Calu3 (cell line): ENCODE measurements around the gene MBP. TPM values are rescaled to one million over a fixed set of nuclear protein-coding genes. Genes with fewer than 3 reads are reported as not detected.

Experiments
- BruUV-seq: library from RNA; stranded (reverse); fragments of 400-500 nt; replicated peaks from 2 replicates; lab custom pipeline; 2021; lab: Mats Ljungman, UMichigan
- CTCF ChIA-PET: fragments of 300-600 bp; sonication (Branson Sonifier 250); formaldehyde crosslinking; loops from one replicate; lab custom pipeline; 2022; ENCODE audit warnings: antibody characterized with exemption; lab: Charles Lee
- DNase-seq: peaks from one replicate; pipeline ENCODE4 v3.0.0; 2022
- H3K27ac Mint-ChIP-seq: one replicate; pipeline ENCODE4 v1.8.0; 2022; ENCODE audit warnings: mixed read lengths; ENCODE audit not compliant: unreplicated experiment
- H3K27me3 Mint-ChIP-seq: one replicate; pipeline ENCODE4 v1.8.0; 2022; ENCODE audit warnings: mixed read lengths; ENCODE audit not compliant: unreplicated experiment
- H3K36me3 Mint-ChIP-seq: one replicate; pipeline ENCODE4 v1.8.0; 2022; ENCODE audit warnings: mild to moderate bottlenecking, moderate library complexity, mixed read lengths; ENCODE audit not compliant: insufficient read depth, unreplicated experiment
- H3K4me1 Mint-ChIP-seq: one replicate; pipeline ENCODE4 v1.8.0; 2022; ENCODE audit warnings: mild to moderate bottlenecking, low read depth, mixed read lengths; ENCODE audit not compliant: unreplicated experiment
- H3K4me3 Mint-ChIP-seq: one replicate; pipeline ENCODE4 v1.8.0; 2022; ENCODE audit warnings: mild to moderate bottlenecking, low read depth, moderate library complexity, mixed read lengths; ENCODE audit not compliant: unreplicated experiment
- H3K9me3 Mint-ChIP-seq: one replicate; pipeline ENCODE4 v1.8.0; 2022; ENCODE audit warnings: low read depth, mixed read lengths; ENCODE audit not compliant: unreplicated experiment
- intact Hi-C: fragments of 100-400 bp; cut with micrococcal nuclease; formaldehyde crosslinking; loops from one replicate; pipeline ENCODE4 v1.10.0; 2022; ENCODE audit not compliant: unreplicated experiment
- total RNA-seq: library from RNA; stranded (reverse); gene quantifications from 2 replicates; pipeline ENCODE4 v1.2.3, GENCODE V29; 2022
- TF ChIP-seq, protein P1 (sequence below): fragments of 200-600 bp; IDR thresholded peaks from one replicate; pipeline ENCODE4 v1.8.0; 2022; ENCODE audit warnings: antibody characterized with exemption; ENCODE audit not compliant: unreplicated experiment

Gene MBP
- total RNA-seq, 1 experiment from 2014 or later: 221 TPM

DNA sequence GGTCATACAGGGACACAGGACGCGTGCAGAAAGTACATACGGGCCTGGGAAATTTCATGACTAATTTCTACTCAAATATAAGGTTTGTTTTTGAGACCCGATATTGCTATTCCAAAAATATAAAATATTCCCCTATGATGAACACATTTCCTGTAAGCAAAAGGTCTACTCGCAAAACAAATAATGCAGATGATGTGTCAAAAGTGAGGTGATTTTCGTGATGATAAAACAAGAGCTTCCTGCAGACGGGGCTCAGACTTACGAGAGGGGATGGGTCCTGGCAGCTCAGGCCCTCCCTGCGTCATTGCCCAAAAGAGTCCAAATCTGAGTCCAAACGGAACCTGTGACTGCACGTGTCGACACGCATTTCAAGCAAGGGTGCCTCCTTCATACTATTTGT, 62.7 kb downstream of the MBP start:
- CTCF ChIA-PET: interaction anchor here (0.5 to 1.5 kb wide), 3 partner anchors 9 to 1157 kb away, joined by 3 to 8 read pairs (median 3); no protein-coding TSS in a partner anchor
- H3K4me3 Mint-ChIP-seq: no peak overlapping the region
- no TSS peak for BruUV-seq
- intact Hi-C loops: loop anchor here (5.0 kb wide), 1 partner anchor 137 kb away; no protein-coding TSS in a partner anchor
- TF ChIP-seq, protein P1, sequence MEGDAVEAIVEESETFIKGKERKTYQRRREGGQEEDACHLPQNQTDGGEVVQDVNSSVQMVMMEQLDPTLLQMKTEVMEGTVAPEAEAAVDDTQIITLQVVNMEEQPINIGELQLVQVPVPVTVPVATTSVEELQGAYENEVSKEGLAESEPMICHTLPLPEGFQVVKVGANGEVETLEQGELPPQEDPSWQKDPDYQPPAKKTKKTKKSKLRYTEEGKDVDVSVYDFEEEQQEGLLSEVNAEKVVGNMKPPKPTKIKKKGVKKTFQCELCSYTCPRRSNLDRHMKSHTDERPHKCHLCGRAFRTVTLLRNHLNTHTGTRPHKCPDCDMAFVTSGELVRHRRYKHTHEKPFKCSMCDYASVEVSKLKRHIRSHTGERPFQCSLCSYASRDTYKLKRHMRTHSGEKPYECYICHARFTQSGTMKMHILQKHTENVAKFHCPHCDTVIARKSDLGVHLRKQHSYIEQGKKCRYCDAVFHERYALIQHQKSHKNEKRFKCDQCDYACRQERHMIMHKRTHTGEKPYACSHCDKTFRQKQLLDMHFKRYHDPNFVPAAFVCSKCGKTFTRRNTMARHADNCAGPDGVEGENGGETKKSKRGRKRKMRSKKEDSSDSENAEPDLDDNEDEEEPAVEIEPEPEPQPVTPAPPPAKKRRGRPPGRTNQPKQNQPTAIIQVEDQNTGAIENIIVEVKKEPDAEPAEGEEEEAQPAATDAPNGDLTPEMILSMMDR: no peak
- H3K4me1 Mint-ChIP-seq: peaks cover 93% of the 10 kb centered on the region
- no peak for DNase-seq
- no peaks in the 10 kb centered on the region for H3K27me3 Mint-ChIP-seq
- H3K36me3 Mint-ChIP-seq: peaks cover 90% of the 10 kb centered on the region
- H3K9me3 Mint-ChIP-seq: no peaks in the 10 kb centered on the region
- peak overlapping the region; percentile 18 for H3K27ac Mint-ChIP-seq

DNA sequence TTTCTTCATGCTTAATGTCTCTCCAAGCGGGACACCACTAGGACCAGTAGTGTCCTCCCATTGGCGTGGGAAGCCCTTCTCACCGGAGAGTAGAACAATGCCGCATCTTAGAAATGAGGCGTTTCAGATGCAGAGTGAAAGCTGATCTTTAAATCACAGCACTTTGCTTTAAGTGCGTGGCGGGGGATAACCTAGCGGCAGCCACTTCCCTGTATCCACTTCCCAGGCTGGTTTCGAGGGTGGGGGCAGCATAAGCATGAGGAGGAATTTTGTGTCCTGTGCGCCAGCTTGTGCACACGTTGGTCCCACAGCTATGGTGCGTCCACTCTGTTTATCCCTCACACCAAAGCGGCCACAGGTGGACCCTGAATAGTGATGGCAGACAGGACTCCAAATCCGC, 63.1 kb downstream of the MBP start:
- peaks cover 95% of the 10 kb centered on the region for H3K4me1 Mint-ChIP-seq
- H3K4me3 Mint-ChIP-seq: no peak overlapping the region
- H3K27ac Mint-ChIP-seq: peak overlapping the region; percentile 96
- DNase-seq: no peak
- TF ChIP-seq, protein P1: no peak
- BruUV-seq: no TSS peak
- H3K9me3 Mint-ChIP-seq: peaks cover 3% of the 10 kb centered on the region
- CTCF ChIA-PET: interaction anchor here (0.5 to 4.5 kb wide), 3 partner anchors 14 to 1158 kb away, joined by 3 to 36 read pairs (median 8); partner anchors contain the start of gene MBP
- intact Hi-C loops: loop anchor here (5.0 kb wide), 1 partner anchor 138 kb away; no protein-coding TSS in a partner anchor
- H3K27me3 Mint-ChIP-seq: no peaks in the 10 kb centered on the region
- peaks cover 92% of the 10 kb centered on the region for H3K36me3 Mint-ChIP-seq

DNA sequence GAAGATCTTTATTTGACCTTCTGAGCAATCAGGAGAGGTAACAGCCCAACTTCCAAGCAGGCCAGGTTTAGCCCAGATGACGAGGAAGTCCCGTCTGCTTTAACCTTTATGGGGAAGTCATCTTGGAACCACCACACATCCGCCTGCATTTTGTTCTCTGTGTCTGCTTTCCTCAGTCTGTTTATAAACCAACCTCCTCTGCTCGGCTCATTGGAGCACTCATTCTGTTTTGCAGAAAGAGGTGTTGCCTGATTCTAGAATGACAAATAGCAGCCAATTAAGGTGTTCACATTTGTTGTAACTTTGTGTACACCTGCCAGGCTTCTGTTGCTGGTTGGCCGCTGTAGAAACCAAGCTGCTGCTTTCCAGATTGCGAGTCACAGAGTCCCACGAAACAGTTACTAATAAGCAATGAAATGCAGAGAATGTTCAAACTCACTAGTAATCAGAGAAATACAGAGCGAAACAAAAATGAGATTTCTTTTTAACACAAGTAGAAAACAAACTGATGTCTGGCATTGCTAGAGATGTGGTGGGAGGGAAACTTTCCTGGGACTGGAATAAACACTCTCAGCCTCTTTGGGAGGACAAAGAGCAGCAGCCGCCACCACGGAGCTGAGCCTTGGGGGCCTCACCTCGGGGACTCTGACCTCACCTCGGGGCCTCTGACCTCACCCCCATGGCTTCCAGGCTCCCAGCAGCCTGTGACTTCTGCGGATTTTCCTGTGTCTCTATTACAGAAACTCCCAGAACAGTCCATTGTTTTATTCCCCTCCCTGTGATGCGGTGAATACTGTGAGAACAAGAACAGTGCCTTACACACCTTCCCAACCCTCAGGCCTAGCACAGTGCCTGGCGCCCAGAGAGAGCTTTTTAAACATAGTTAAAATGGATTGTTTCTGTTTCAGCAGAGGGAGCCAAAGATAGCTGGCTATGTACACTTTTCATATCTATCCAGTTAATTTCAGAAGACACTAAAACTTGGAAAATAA, 64.0 kb downstream of the MBP start:
- CTCF ChIA-PET: interaction anchor here (0.6 to 4.5 kb wide), 16 partner anchors 8 to 180 kb away, joined by 3 to 36 read pairs (median 6); partner anchors contain the start of gene MBP
- peak overlapping the region; percentile 50 for H3K4me3 Mint-ChIP-seq
- H3K9me3 Mint-ChIP-seq: peaks cover 6% of the 10 kb centered on the region
- no peaks in the 10 kb centered on the region for H3K27me3 Mint-ChIP-seq
- intact Hi-C loops: loop anchor here (5.0 kb wide), 1 partner anchor 139 kb away; no protein-coding TSS in a partner anchor
- H3K36me3 Mint-ChIP-seq: peaks cover 92% of the 10 kb centered on the region
- no TSS peak for BruUV-seq
- DNase-seq: no peak
- peaks cover 92% of the 10 kb centered on the region for H3K4me1 Mint-ChIP-seq
- peak overlapping the region; percentile 96 for H3K27ac Mint-ChIP-seq
- TF ChIP-seq, protein P1: no peak

- intact Hi-C loops: loop anchor here (1.0 to 5.0 kb wide), 2 partner anchors 47 to 140 kb away; no protein-coding TSS in a partner anchor
- DNase-seq: peak; percentile 91
- peaks cover 98% of the 10 kb centered on the region for H3K36me3 Mint-ChIP-seq
- peaks cover 91% of the 10 kb centered on the region for H3K4me1 Mint-ChIP-seq
- peaks cover 6% of the 10 kb centered on the region for H3K9me3 Mint-ChIP-seq
- peak overlapping the region; percentile 50 for H3K4me3 Mint-ChIP-seq
- CTCF ChIA-PET: interaction anchor here (0.5 to 4.5 kb wide), 18 partner anchors 9 to 607 kb away, joined by 3 to 36 read pairs (median 5); partner anchors contain the start of gene MBP
- BruUV-seq: TSS peak; percentile 8
- H3K27ac Mint-ChIP-seq: peak overlapping the region; percentile 96
- TF ChIP-seq, protein P1: peak; percentile 16
- no peaks in the 10 kb centered on the region for H3K27me3 Mint-ChIP-seq
Measured at GRCh38 chr18:77067291-77068061, 65.1 kb downstream of the MBP start.
